ENCODE results near the gene PCYT2. TPM values are rescaled to one million over a fixed set of nuclear protein-coding genes. Genes with fewer than 3 reads are reported as not detected.

The PCYT2 gene
- total and polyA plus RNA-seq, 9 of the 15 experiments (the other 6 are each of a cell fraction or from before 2014, with no cell fraction given), result 0.92 to 134 (median 82.5) TPM

- TF ChIP-seq TARDBP (IDR thresholded peaks at IDR 0.05), result no peak
- TF ChIP-seq ZNF408 (CRISPR knock-in tag; IDR thresholded peaks at IDR 0.05; ENCODE audit: low read depth), result no peak
- TF ChIP-seq ZNF282 (CRISPR knock-in tag; IDR thresholded peaks at IDR 0.05), result 0 out of 2 replicates have a peak, but pooled peaks have one; percentile 44
- no peak for TF ChIP-seq ZNF766 (CRISPR knock-in tag; conservative IDR thresholded peaks at IDR 0.05)
- no peak; the same call in 1 of the 2 replicates for TF ChIP-seq VEZF1 (CRISPR knock-in tag; IDR thresholded peaks at IDR 0.05)
- TF ChIP-seq ZFP91 (CRISPR knock-in tag; IDR thresholded peaks at IDR 0.05), result no peak
- no peak for TF ChIP-seq ZNF224 (CRISPR knock-in tag; IDR thresholded peaks at IDR 0.05)
- TF ChIP-seq MAFF (IDR thresholded peaks at IDR 0.05; ENCODE audit: low read length), result peak; percentile 60
- no peak for TF ChIP-seq CAMTA2 (CRISPR knock-in tag; conservative IDR thresholded peaks at IDR 0.05)
- TF ChIP-seq PHF20 (IDR thresholded peaks at IDR 0.05; ENCODE audit: partially characterized antibody), result no peak
- TF ChIP-seq PRPF4 (IDR thresholded peaks at IDR 0.05; ENCODE audit: insufficient read depth, low read depth, low read length, poor library complexity, severe bottlenecking), result no peak
- TF ChIP-seq SUPT5H (IDR thresholded peaks at IDR 0.05), result no peak
- TF ChIP-seq MTF1 (CRISPR knock-in tag; IDR thresholded peaks at IDR 0.05; ENCODE audit: borderline replicate concordance), result no peak
- TF ChIP-seq POLR2G (IDR thresholded peaks at IDR 0.05; ENCODE audit: low read depth, low read length), result peak; percentile 46; the same call in 1 of the 2 replicates
- TF ChIP-seq JUN (IDR thresholded peaks at IDR 0.05; ENCODE audit: borderline replicate concordance, low read depth, low read length), result no peak
- no peak for TF ChIP-seq JUN (CRISPR knock-in tag; IDR thresholded peaks at IDR 0.05; ENCODE audit: borderline replicate concordance)
- peak; percentile 71 for TF ChIP-seq MAFK (IDR thresholded peaks at IDR 0.05; ENCODE audit: low read length)
- no peak for TF ChIP-seq SLC30A9 (CRISPR knock-in tag; IDR thresholded peaks at IDR 0.05)
- TF ChIP-seq GTF2E2 (tag; IDR thresholded peaks at IDR 0.05), result no peak
- TF ChIP-seq SP1 (CRISPR knock-in tag; IDR thresholded peaks at IDR 0.05), result 0 out of 2 replicates have a peak, but pooled peaks have one; percentile 4
- TF ChIP-seq E2F1 (CRISPR knock-in tag; IDR thresholded peaks at IDR 0.05), result no peak
- TF ChIP-seq PHF21A (IDR thresholded peaks at IDR 0.05; ENCODE audit: borderline replicate concordance, low read depth), result no peak
- 0 out of 2 replicates have a peak, but pooled peaks have one; percentile 45 for TF ChIP-seq RBFOX2 (IDR thresholded peaks at IDR 0.05; ENCODE audit: low read depth, low read length)
These were observed 13.6 kb upstream of the PCYT2 start (continued) for GRCh38 chr17:81924557-81925532.
